Caco-2 (cell line): Measurements from ENCODE around the gene GABRA4. TPM values are rescaled to one million over a fixed set of nuclear protein-coding genes. Genes with fewer than 3 reads are reported as not detected.

Experiments
- BruUV-seq: library from RNA; stranded (reverse); fragments of 400-500 nt; replicated peaks from 2 replicates; lab custom pipeline; 2021; lab: Mats Ljungman, UMichigan
- CTCF ChIA-PET: fragments of 300-600 bp; sonication (Branson Sonifier 250); formaldehyde crosslinking; loops from one replicate; lab custom pipeline; 2022; ENCODE audit warnings: antibody characterized with exemption; lab: Charles Lee
- POLR2A ChIA-PET: fragments of 300-600 bp; sonication (Branson Sonifier 250); formaldehyde crosslinking; loops from one replicate; lab custom pipeline; 2022; ENCODE audit warnings: antibody characterized with exemption; lab: Charles Lee
- DNase-seq, 2 experiments: peaks; one replicate each; pipeline versions ENCODE4 v3.0.0 to v3.0.0-alpha.2; 2020 to 2022
- H3K27me3 ChIP-seq: replicated peaks from 2 replicates; pipeline ENCODE4 v1.6.0; 2011; ENCODE audit warnings: low read length; ENCODE audit not compliant: control insufficient read depth, insufficient read depth
- H3K36me3 ChIP-seq: 2 replicates; pipeline ENCODE4 v1.5.1; 2011; ENCODE audit warnings: low read length; ENCODE audit not compliant: control insufficient read depth, insufficient read depth
- H3K4me1 ChIP-seq: fragments of 250-450 bp; sonication (Bioruptor Pico); 2 replicates; pipeline ENCODE4 v1.5.1; 2020; ENCODE audit warnings: mild to moderate bottlenecking
- H3K4me3 ChIP-seq: 2 replicates; pipeline ENCODE4 v1.5.1; 2011; ENCODE audit warnings: low read depth, mild to moderate bottlenecking, control low read depth, low read length
- H3K9me3 ChIP-seq: fragments of 250-450 bp; sonication (Bioruptor Pico); 2 replicates; pipeline ENCODE4 v1.5.1; 2020; ENCODE audit warnings: mild to moderate bottlenecking, moderate library complexity
- H3K27ac Mint-ChIP-seq: one replicate; pipeline ENCODE4 v1.8.0; 2022; ENCODE audit warnings: mixed read lengths; ENCODE audit not compliant: unreplicated experiment
- H3K27me3 Mint-ChIP-seq: one replicate; pipeline ENCODE4 v1.8.0; 2022; ENCODE audit warnings: mixed read lengths; ENCODE audit not compliant: insufficient read depth, unreplicated experiment
- H3K36me3 Mint-ChIP-seq: one replicate; pipeline ENCODE4 v1.8.0; 2022; ENCODE audit warnings: mild to moderate bottlenecking, mixed read lengths; ENCODE audit not compliant: insufficient read depth, unreplicated experiment
- H3K4me1 Mint-ChIP-seq: one replicate; pipeline ENCODE4 v1.8.0; 2022; ENCODE audit warnings: low read depth, mixed read lengths; ENCODE audit not compliant: unreplicated experiment
- H3K4me3 Mint-ChIP-seq: one replicate; pipeline ENCODE4 v1.8.0; 2022; ENCODE audit warnings: mild to moderate bottlenecking, moderate library complexity, mixed read lengths; ENCODE audit not compliant: unreplicated experiment
- H3K9me3 Mint-ChIP-seq: one replicate; pipeline ENCODE4 v1.8.0; 2022; ENCODE audit warnings: mixed read lengths; ENCODE audit not compliant: unreplicated experiment
- intact Hi-C: fragments of 100-400 bp; cut with micrococcal nuclease; formaldehyde crosslinking; loops from one replicate; pipeline ENCODE4 v1.10.0; 2022; ENCODE audit not compliant: unreplicated experiment
- total RNA-seq: library from RNA; stranded (reverse); gene quantifications from 2 replicates; pipeline ENCODE4 v1.2.3, GENCODE V29; 2022
- TF ChIP-seq, protein P1 (sequence below), 2 experiments: fragments of 200-600 bp in 1 of 2; IDR thresholded peaks; 1 replicate in 1 of 2; 2 replicates in 1 of 2; pipeline versions ENCODE4 v1.5.1 to v1.8.0; 2011 to 2022; ENCODE audit warnings: antibody characterized with exemption in 1 of 2, control low read depth in 1 of 2, inconsistent platforms in 1 of 2, low read depth in 1 of 2, low read length in 1 of 2, mild to moderate bottlenecking in 1 of 2, moderate library complexity in 1 of 2; ENCODE audit not compliant: insufficient read depth in 1 of 2, severe bottlenecking in 1 of 2, unreplicated experiment in 1 of 2

The GABRA4 gene
- total RNA-seq, 1 experiment from 2014 or later = 8.1 TPM

DNA sequence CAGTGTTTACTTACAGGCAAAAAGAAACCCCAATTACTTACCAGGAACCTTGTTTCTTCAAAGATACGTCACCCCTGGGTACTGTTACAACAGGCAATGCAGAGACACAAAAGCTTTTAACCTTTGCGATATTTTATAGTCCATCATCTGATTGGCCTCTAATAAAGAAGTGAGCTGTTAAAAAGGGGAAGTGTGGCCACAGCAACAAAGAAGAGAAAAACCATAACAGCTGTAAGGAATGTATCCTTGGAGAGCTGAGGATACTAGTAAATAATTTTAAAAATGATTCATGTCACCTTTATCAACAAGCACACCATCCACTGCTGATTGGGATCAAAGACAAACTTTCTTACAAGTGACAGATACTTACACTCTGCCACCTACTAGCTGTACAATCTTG, 14.1 kb downstream of the GABRA4 start:
- H3K4me1 ChIP-seq = no peaks in the 10 kb centered on the region
- no peak overlapping the region for H3K4me3 ChIP-seq
- H3K27me3 Mint-ChIP-seq = peaks cover 3% of the 10 kb centered on the region
- H3K4me3 Mint-ChIP-seq = no peak overlapping the region
- ChIA-PET CTCF (no interaction called here), POLR2A (no interaction called here)
- H3K36me3 Mint-ChIP-seq = no peaks in the 10 kb centered on the region
- intact Hi-C loops = no loop called here
- no peak overlapping the region for H3K27ac Mint-ChIP-seq
- BruUV-seq = no TSS peak
- TF ChIP-seq, protein P1, sequence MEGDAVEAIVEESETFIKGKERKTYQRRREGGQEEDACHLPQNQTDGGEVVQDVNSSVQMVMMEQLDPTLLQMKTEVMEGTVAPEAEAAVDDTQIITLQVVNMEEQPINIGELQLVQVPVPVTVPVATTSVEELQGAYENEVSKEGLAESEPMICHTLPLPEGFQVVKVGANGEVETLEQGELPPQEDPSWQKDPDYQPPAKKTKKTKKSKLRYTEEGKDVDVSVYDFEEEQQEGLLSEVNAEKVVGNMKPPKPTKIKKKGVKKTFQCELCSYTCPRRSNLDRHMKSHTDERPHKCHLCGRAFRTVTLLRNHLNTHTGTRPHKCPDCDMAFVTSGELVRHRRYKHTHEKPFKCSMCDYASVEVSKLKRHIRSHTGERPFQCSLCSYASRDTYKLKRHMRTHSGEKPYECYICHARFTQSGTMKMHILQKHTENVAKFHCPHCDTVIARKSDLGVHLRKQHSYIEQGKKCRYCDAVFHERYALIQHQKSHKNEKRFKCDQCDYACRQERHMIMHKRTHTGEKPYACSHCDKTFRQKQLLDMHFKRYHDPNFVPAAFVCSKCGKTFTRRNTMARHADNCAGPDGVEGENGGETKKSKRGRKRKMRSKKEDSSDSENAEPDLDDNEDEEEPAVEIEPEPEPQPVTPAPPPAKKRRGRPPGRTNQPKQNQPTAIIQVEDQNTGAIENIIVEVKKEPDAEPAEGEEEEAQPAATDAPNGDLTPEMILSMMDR (IDR thresholded peaks at IDR 0.05; ENCODE audit: insufficient read depth in 1 of 2, low read depth in 1 of 2, low read length in 1 of 2, severe bottlenecking in 1 of 2, unreplicated experiment in 1 of 2) = no peak
- H3K36me3 ChIP-seq = no peaks in the 10 kb centered on the region
- no peaks in the 10 kb centered on the region for H3K27me3 ChIP-seq
- H3K9me3 Mint-ChIP-seq = no peaks in the 10 kb centered on the region
- H3K4me1 Mint-ChIP-seq = peaks cover 7% of the 10 kb centered on the region
- H3K9me3 ChIP-seq = no peaks in the 10 kb centered on the region
- no peak for DNase-seq

DNA sequence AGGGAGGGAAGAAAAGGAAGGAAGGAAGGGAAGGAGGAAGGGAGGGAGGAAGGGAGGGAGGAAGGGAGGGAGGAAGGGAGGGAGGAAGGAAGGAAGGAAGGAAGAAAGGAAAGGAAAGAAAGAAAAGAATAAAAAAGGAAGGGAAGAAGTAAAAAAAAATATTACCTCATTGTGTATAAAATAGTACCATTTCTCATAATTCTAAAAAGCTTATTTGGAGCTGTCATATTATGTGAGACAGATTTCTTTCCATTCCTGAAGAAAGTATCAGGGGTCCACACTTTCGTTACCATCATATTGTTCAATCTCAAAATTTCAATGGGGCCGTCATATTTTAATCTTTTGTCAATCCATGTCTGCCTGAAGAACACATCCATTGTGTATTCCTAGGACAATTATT, 16.1 kb downstream of the GABRA4 start:
- intact Hi-C loops = no loop called here
- Mint-ChIP-seq H3K27me3 (peaks cover 3% of the 10 kb centered on the region), H3K9me3 (no peaks in the 10 kb centered on the region), H3K36me3 (no peaks in the 10 kb centered on the region), H3K27ac (no peak overlapping the region), H3K4me3 (no peak overlapping the region), H3K4me1 (peaks cover 7% of the 10 kb centered on the region)
- Histone ChIP-seq H3K36me3 (no peaks in the 10 kb centered on the region), H3K4me1 (no peaks in the 10 kb centered on the region), H3K27me3 (no peaks in the 10 kb centered on the region), H3K4me3 (no peak overlapping the region), H3K9me3 (no peaks in the 10 kb centered on the region)
- TF ChIP-seq, protein P1 (IDR thresholded peaks at IDR 0.05; ENCODE audit: insufficient read depth in 1 of 2, low read depth in 1 of 2, low read length in 1 of 2, severe bottlenecking in 1 of 2, unreplicated experiment in 1 of 2) = no peak
- DNase-seq = no peak
- ChIA-PET CTCF (no interaction called here), POLR2A (no interaction called here)
- BruUV-seq = no TSS peak

DNA sequence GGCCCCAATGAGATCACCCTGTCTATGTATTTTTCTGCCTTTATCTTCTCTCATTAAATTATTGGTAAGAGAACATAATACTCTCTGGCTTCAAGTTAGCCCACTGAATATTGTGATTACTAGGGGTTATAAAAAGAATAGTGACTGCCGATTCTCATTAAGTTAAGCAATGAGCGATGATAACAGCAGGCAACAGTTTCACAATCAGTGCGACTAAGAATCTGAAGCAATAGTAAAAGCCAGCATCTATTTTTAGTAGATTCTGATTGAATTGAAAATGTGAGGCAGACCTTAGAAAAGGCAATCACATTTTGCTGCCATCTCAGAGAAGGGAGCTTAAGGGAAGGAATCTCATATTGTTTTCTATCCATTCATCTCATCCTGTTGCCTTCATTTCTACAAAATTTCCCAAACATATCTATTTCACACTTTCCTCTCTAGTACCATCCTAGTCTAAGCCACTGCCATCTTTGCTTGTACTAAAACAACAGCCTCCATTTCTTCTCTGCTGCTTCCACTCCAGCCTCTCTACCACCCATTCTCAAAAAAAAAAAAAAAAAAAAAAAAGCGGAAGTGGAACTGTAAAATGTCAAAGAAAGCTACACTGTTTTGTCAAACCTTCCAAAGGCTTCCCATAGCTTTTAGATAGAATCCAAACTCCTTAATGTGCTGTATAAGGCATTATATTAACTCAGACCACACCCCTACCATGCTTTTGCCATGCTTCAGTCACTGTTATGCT, 17.4 kb downstream of the GABRA4 start:
- Histone ChIP-seq H3K27me3 (no peaks in the 10 kb centered on the region), H3K4me3 (no peak overlapping the region), H3K36me3 (no peaks in the 10 kb centered on the region), H3K9me3 (no peaks in the 10 kb centered on the region), H3K4me1 (no peaks in the 10 kb centered on the region)
- intact Hi-C loops = no loop called here
- Mint-ChIP-seq H3K36me3 (no peaks in the 10 kb centered on the region), H3K27me3 (peaks cover 3% of the 10 kb centered on the region), H3K9me3 (no peaks in the 10 kb centered on the region), H3K27ac (no peak overlapping the region), H3K4me1 (no peaks in the 10 kb centered on the region), H3K4me3 (no peak overlapping the region)
- no TSS peak for BruUV-seq
- TF ChIP-seq, protein P1 (IDR thresholded peaks at IDR 0.05; ENCODE audit: insufficient read depth in 1 of 2, low read depth in 1 of 2, low read length in 1 of 2, severe bottlenecking in 1 of 2, unreplicated experiment in 1 of 2) = no peak
- ChIA-PET POLR2A (no interaction called here), CTCF (no interaction called here)
- DNase-seq = no peak
